ENCODE data around the gene PDGFC. TPM values are rescaled to one million over a fixed set of nuclear protein-coding genes. Genes with fewer than 3 reads are reported as not detected.

The PDGFC gene
- total and polyA plus RNA-seq, 12 donors = 2.1 to 18.2 (median 14.8) TPM

- intact Hi-C loops (cut with DNase I) = no loop called here
- WGBS, 2 donors = 31 to 36% methylated on average over 3 of the region's 3 CpGs
Measured at GRCh38 chr4:156765277-156765676, 206.3 kb downstream of the PDGFC start.

GRCh38 chr4:156764846-156765245 lies 206.8 kb downstream of the PDGFC start:
- WGBS, 2 donors = 53 to 54% methylated on average over 2 of the region's 2 CpGs
- intact Hi-C loops (cut with DNase I) = no loop called here
- Histone ChIP-seq H3K4me1 (peaks cover 0 to 15% (median 9%) of the 10 kb centered on the region in 9 donors), H3K4me3 (no peak overlapping the region), H3K27me3 (no peaks in the 10 kb centered on the region), H3K9me3 (no peaks in the 10 kb centered on the region), H3K36me3 (peaks cover 0 to 5% (median 0%) of the 10 kb centered on the region in 9 donors), H3K27ac (no peak overlapping the region)
- no peak for TF ChIP-seq CTCF (IDR thresholded peaks at IDR 0.05)
- DNase-seq (no peak), ATAC-seq (no peak)

More at GRCh38 chr4:156765277-156765676, 206.3 kb downstream of the PDGFC start:
- TF ChIP-seq CTCF (IDR thresholded peaks at IDR 0.05) = no peak
- Histone ChIP-seq H3K36me3 (peaks cover 0 to 5% (median 0%) of the 10 kb centered on the region in 9 donors), H3K27ac (no peak overlapping the region), H3K4me3 (no peak overlapping the region), H3K4me1 (peaks cover 0 to 19% (median 9%) of the 10 kb centered on the region in 9 donors), H3K9me3 (no peaks in the 10 kb centered on the region), H3K27me3 (no peaks in the 10 kb centered on the region)
- DNase-seq (no peak), ATAC-seq (no peak)

DNA sequence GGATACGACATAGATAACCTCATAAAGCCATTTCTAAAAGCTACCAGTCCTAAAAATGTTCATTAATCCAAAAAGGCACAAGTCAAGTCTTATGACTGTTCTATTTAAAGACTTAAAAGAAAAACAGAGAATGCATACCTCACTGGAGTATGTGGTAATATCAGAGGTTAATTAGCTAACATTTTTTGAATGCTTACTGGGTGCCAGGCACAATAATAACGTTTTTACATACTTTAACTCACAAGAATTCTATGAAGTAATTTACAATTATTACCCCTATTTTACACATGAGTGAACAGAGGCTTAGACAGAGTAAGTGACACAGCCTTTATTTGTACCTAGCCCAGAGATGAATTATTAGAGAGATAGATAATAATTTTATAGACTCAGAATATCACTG lies 207.5 kb downstream of the PDGFC start:
- H3K36me3 ChIP-seq = peaks cover 0 to 5% (median 0%) of the 10 kb centered on the region in 9 donors
- WGBS, 2 donors = 18 to 26% methylated on average over 2 of the region's 2 CpGs
- no peaks in the 10 kb centered on the region for H3K9me3 ChIP-seq
- TF ChIP-seq CTCF (IDR thresholded peaks at IDR 0.05) = no peak
- peaks cover 0 to 14% (median 9%) of the 10 kb centered on the region in 9 donors for H3K4me1 ChIP-seq
- no peak overlapping the region for H3K27ac ChIP-seq
- intact Hi-C loops (cut with DNase I) = no loop called here
- ATAC-seq (peak in 1 of 8 donors; percentile 21), DNase-seq (no peak)
- no peak overlapping the region for H3K4me3 ChIP-seq
- H3K27me3 ChIP-seq = no peaks in the 10 kb centered on the region

GRCh38 chr4:156763511-156763910 lies 208.1 kb downstream of the PDGFC start:
- H3K27ac ChIP-seq = no peak overlapping the region
- H3K4me3 ChIP-seq = no peak overlapping the region
- peaks cover 0 to 14% (median 9%) of the 10 kb centered on the region in 9 donors for H3K4me1 ChIP-seq
- H3K27me3 ChIP-seq = no peaks in the 10 kb centered on the region
- peaks cover 0 to 5% (median 0%) of the 10 kb centered on the region in 9 donors for H3K36me3 ChIP-seq
- H3K9me3 ChIP-seq = no peaks in the 10 kb centered on the region
- 77 to 84% methylated on average over 2 of the region's 2 CpGs for WGBS, 2 donors
- ATAC-seq (no peak), DNase-seq (no peak)
- intact Hi-C loops (cut with DNase I) = no loop called here
- no peak for TF ChIP-seq CTCF (IDR thresholded peaks at IDR 0.05)
